ENCODE measurements around the gene LYSMD1. TPM values are rescaled to one million over a fixed set of nuclear protein-coding genes. Genes with fewer than 3 reads are reported as not detected.
"Not testable (repeated sequence)": the region's sequence is repeated elsewhere in the genome, so short reads cannot be mapped to it uniquely, and the experiment has no call there.

LYSMD1 gene
- total and polyA plus RNA-seq, 2 of the 8 experiments (the other 6 are each of a cell fraction or from before 2014, with no cell fraction given) = 2.4 to 6.0 TPM

GRCh38 chr1:151210830-151211229, 45.1 kb upstream of the LYSMD1 start (continued):
- TF ChIP-seq USF2 (IDR thresholded peaks at IDR 0.05; ENCODE audit: low read length) (no peak), ZNF274 (IDR thresholded peaks at IDR 0.05; ENCODE audit: borderline replicate concordance, extremely low read depth, low read length) (no peak), TAF1 (IDR thresholded peaks at IDR 0.05; ENCODE audit: low read depth, low read length) (no peak), JUND (IDR thresholded peaks at IDR 0.05; ENCODE audit: low read length) (no peak), ASH2L (IDR thresholded peaks at IDR 0.05; ENCODE audit: low read length) (no peak), BACH1 (IDR thresholded peaks at IDR 0.05; ENCODE audit: low read length) (no peak), SIX5 (IDR thresholded peaks at IDR 0.05; ENCODE audit: low read depth, low read length) (no peak), ATF2 (IDR thresholded peaks at IDR 0.05; ENCODE audit: low read length) (no peak), TCF12 (IDR thresholded peaks at IDR 0.05; ENCODE audit: low read depth, low read length) (no peak)

GRCh38 chr1:151205381-151205965, 39.8 kb upstream of the LYSMD1 start:
- not testable (repeated sequence) for H3K27ac ChIP-seq (ENCODE audit: low read depth, low read length); H3K4me1 ChIP-seq (replicated peaks in 1 of 4; ENCODE audit: control insufficient read depth in 3 of 4, insufficient read depth in 4 of 4, low read length in 3 of 4); H2BK120ac ChIP-seq (replicated peaks; ENCODE audit: low read depth, low read length); H3K79me1 ChIP-seq (ENCODE audit: low read depth, low read length); H4K8ac ChIP-seq (ENCODE audit: extremely low read depth, insufficient read depth, low read length); H2BK15ac ChIP-seq (ENCODE audit: low read length); H2AK5ac ChIP-seq (ENCODE audit: low read depth, low read length); H3K4me2 ChIP-seq (ENCODE audit: insufficient read depth in 1 of 2, low read depth in 2 of 2, low read length in 2 of 2); H3K14ac ChIP-seq (ENCODE audit: insufficient read length); H2BK20ac ChIP-seq (ENCODE audit: low read length); H2AFZ ChIP-seq (ENCODE audit: low read length); H3K9me3 ChIP-seq (ENCODE audit: insufficient read depth in 2 of 2, low read depth in 1 of 2, low read length in 1 of 2); H3K23ac ChIP-seq (ENCODE audit: insufficient read length); H2BK5ac ChIP-seq (ENCODE audit: low read depth, low read length); H3K9ac ChIP-seq (replicated peaks in 1 of 4; ENCODE audit: extremely low read depth in 1 of 4, low read depth in 3 of 4, low read length in 3 of 4); H2BK12ac ChIP-seq (ENCODE audit: low read depth, low read length); H3K27me3 ChIP-seq (replicated peaks in 1 of 4; ENCODE audit: control insufficient read depth in 3 of 4, extremely low read depth in 1 of 4, insufficient read depth in 3 of 4, low read length in 3 of 4); H3K4ac ChIP-seq (replicated peaks; ENCODE audit: insufficient read length, low read depth, low read length); DNase-seq (ENCODE audit: low read depth in 1 of 2, low spot score in 2 of 2); H3K18ac ChIP-seq (ENCODE audit: extremely low read depth, low read length); FAIRE-seq; H3K4me3 ChIP-seq (ENCODE audit: extremely low read depth in 1 of 4, insufficient read depth in 2 of 4, low read depth in 3 of 4, low read length in 4 of 4); H3K23me2 ChIP-seq (ENCODE audit: low read depth, low read length); H4K5ac ChIP-seq (ENCODE audit: insufficient read length, low read depth, low read length); H4K91ac ChIP-seq (replicated peaks; ENCODE audit: insufficient read length, low read length); H4K20me1 ChIP-seq (replicated peaks in 1 of 2; ENCODE audit: control insufficient read depth in 1 of 2, insufficient read depth in 2 of 2, low read length in 2 of 2); H3K56ac ChIP-seq (replicated peaks; ENCODE audit: insufficient read length, low read depth, low read length)
- WGBS, 2 experiments (ENCODE audit: extremely low coverage in 1 of 2, insufficient coverage in 1 of 2, insufficient read length in 1 of 2, insufficient replicate concordance in 2 of 2, low coverage in 1 of 2, low lambda C conversion rate in 2 of 2, missing lambda C conversion rate in 1 of 2) = 92% methylated on average over 12 of the region's 12 CpGs; no CpG with 5 or more reads in 1 of the 2 experiments
- Histone ChIP-seq H3K36me3 (ENCODE audit: control insufficient read depth in 2 of 4, insufficient read depth in 4 of 4, low read length in 3 of 4) (peaks cover 6 to 40% (median 19%) of the 10 kb centered on the region in 4 experiments; a peak in 5 of 8 replicates), H3K79me2 (ENCODE audit: control insufficient read depth in 1 of 2, insufficient read depth in 2 of 2, low read length in 2 of 2) (peaks cover 22 to 87% of the 10 kb centered on the region in 2 experiments)
- POLR2A ChIA-PET (ENCODE audit: partially characterized antibody) = interaction anchor here (1.0 to 2.8 kb wide), 3 partner anchors 10 to 51 kb away, joined by 3 to 14 read pairs (median 3); no protein-coding TSS in a partner anchor
- CTCF ChIA-PET (ENCODE audit: partially characterized antibody) = interaction anchor here (0.9 to 2.1 kb wide), 3 partner anchors 9 to 47 kb away, joined by 3 to 7 read pairs (median 3); no protein-coding TSS in a partner anchor
